Measurements from ENCODE around the gene CHST8.

Gene CHST8

DNA sequence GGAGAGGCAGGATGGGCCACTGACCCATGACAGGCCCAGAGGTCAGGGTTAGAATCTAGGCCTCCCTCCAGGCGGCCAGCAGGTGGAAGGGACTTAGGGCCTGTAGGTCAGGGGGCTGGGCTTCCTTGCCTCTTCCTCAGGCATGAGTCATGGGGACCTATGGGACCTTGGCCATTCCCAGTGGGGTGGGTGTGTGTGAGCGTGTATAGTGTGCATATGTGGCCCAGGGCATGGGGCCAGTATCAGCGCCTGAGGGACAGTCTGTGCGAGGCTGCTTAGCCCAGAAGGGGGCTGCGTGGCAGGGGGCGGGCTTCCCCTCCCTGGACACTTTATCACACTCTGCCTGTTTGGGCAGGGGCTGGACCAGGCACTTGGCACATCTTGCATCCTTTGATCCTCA is 188.2 kb downstream of the CHST8 start:
- H3K9ac ChIP-seq (ENCODE audit: low read depth, low read length), result no peak overlapping the region
- H3K27me3 ChIP-seq (ENCODE audit: control insufficient read depth, insufficient read depth, low read length), result no peaks in the 10 kb centered on the region
- no peaks in the 10 kb centered on the region for H3K4me1 ChIP-seq (ENCODE audit: control insufficient read depth, insufficient read depth, low read length)
- no peak overlapping the region for H3K4me3 ChIP-seq (ENCODE audit: low read depth, low read length)
- H3K36me3 ChIP-seq (ENCODE audit: control insufficient read depth, insufficient read depth, low read length), result peaks cover 83% of the 10 kb centered on the region
- no peaks in the 10 kb centered on the region for H3K9me3 ChIP-seq (ENCODE audit: control insufficient read depth, insufficient read depth, low read length)
- no peak overlapping the region for H3K27ac ChIP-seq (ENCODE audit: low read depth, low read length)

DNA sequence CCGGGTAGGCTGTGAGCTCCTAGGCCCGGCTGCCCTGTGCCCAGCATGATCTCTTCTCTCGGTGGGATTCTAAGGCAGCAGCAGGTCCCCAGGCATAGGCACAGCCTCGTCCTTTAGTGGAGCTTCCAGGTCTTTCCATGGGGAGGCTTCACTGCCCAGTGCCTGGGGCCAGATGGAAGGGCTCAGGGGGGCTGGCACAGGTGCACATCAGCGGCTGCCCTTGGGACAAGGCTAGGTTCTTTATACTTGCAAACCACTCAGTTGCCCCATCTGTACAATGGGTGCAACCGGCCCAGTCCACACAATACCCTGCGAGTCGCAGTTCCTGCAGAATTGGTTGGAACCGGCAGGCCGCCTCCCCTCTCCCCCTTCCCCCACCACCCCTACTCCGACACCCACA is 189.1 kb downstream of the CHST8 start:
- H3K4me1 ChIP-seq (ENCODE audit: control insufficient read depth, insufficient read depth, low read length), result no peaks in the 10 kb centered on the region
- peaks cover 74% of the 10 kb centered on the region for H3K36me3 ChIP-seq (ENCODE audit: control insufficient read depth, insufficient read depth, low read length)
- H3K9ac ChIP-seq (ENCODE audit: low read depth, low read length), result no peak overlapping the region
- H3K27ac ChIP-seq (ENCODE audit: low read depth, low read length), result no peak overlapping the region
- H3K4me3 ChIP-seq (ENCODE audit: low read depth, low read length), result no peak overlapping the region
- no peaks in the 10 kb centered on the region for H3K27me3 ChIP-seq (ENCODE audit: control insufficient read depth, insufficient read depth, low read length)
- no peaks in the 10 kb centered on the region for H3K9me3 ChIP-seq (ENCODE audit: control insufficient read depth, insufficient read depth, low read length)

DNA sequence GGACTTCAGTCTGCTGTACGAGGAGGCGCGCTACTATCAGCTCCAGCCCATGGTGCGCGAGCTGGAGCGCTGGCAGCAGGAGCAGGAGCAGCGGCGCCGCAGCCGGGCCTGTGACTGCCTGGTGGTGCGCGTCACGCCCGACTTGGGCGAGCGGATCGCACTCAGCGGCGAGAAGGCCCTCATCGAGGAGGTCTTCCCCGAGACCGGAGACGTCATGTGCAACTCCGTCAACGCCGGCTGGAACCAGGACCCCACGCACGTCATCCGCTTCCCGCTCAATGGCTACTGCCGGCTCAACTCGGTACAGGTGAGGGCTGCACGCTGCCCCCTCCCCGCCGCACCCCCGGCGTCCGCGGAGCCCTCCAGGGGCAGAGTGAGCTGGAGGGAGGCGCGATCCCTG is 189.5 kb downstream of the CHST8 start:
- no peaks in the 10 kb centered on the region for H3K9me3 ChIP-seq (ENCODE audit: control insufficient read depth, insufficient read depth, low read length)
- H3K4me1 ChIP-seq (ENCODE audit: control insufficient read depth, insufficient read depth, low read length), result no peaks in the 10 kb centered on the region
- no peaks in the 10 kb centered on the region for H3K27me3 ChIP-seq (ENCODE audit: control insufficient read depth, insufficient read depth, low read length)
- H3K36me3 ChIP-seq (ENCODE audit: control insufficient read depth, insufficient read depth, low read length), result peaks cover 70% of the 10 kb centered on the region
- no peak overlapping the region for H3K9ac ChIP-seq (ENCODE audit: low read depth, low read length)
- H3K4me3 ChIP-seq (ENCODE audit: low read depth, low read length), result no peak overlapping the region
- no peak overlapping the region for H3K27ac ChIP-seq (ENCODE audit: low read depth, low read length)

DNA sequence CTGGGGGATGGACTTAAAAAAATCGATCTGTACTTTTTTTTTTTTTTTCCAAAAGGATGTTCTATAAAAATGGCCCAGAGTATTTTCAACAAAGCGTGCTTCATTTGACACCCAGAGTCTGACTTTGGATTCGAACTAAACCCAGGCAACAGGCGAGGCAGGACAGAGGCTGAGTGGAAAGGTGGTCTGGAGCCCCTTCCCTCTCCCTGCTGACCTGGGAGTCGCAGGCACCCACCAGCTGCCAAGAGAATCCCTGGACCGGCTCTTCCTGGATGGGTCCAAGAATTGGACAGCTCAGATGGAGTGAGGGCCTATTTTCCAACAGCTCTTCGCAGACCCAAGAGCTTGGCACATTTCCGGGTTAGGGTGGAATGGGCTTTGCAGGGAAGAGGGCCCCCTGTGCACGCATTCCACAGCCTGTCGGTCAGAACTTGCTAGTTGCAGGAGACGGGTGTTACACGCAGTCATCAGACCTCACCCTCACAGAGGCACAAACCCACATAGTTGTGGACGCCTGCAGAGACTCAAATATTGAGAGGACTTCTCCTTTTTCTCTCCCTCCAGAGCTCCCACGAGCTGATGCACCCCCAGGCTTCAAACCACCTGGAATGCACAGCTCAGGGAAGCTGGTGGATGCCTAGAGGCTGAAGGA is 190.1 kb downstream of the CHST8 start:
- Histone ChIP-seq H3K4me3 (ENCODE audit: low read depth, low read length) (no peak overlapping the region), H3K9ac (ENCODE audit: low read depth, low read length) (no peak overlapping the region), H3K36me3 (ENCODE audit: control insufficient read depth, insufficient read depth, low read length) (peaks cover 64% of the 10 kb centered on the region)

DNA sequence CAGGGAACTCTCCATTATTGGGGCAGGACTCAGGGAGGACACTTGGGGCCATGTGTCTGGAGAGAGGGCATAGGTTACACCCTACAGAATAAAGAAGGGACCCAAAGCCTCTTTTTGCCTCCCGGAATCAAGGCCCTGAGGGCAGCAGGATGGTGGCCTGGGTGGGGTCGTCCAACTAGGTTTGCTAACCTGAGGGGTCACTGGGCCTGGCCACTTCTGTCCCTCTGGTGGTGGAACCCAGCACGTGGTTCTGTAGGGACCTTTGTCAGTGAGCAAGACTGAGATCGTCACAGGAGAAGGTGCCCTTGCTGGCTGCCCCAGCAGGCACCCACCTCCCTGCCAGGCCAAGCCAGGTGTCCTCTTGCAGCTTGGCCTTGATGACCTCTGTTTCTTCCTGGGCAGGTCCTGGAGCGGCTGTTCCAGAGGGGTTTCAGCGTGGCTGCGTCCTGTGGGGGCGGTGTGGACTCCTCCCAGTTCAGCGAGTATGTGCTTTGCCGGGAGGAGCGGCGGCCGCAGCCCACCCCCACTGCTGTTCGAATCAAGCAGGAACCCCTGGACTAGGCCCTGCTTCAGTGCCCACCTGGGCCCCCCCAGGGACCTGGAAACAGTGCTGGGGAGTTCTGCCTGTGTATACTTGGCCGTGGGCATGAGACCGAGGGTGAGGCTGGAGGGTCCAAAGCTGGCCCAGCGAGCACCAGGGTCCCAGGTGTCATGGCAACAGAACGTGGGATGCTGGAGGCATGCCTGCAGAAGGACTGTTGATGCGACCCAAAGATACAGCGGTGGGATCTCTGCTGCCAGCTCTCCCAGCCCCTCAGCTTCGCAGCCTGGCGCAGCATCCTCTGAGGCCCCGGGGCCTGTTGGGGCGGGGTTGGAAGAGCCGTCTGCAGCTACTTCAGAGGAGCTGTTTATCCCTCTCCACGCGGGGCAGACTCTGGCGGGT is 190.9 kb downstream of the CHST8 start:
- Histone ChIP-seq H3K9me3 (ENCODE audit: control insufficient read depth, insufficient read depth, low read length) (no peaks in the 10 kb centered on the region), H3K27ac (ENCODE audit: low read depth, low read length) (no peak overlapping the region), H3K4me1 (ENCODE audit: control insufficient read depth, insufficient read depth, low read length) (no peaks in the 10 kb centered on the region), H3K4me3 (ENCODE audit: low read depth, low read length) (no peak overlapping the region), H3K36me3 (ENCODE audit: control insufficient read depth, insufficient read depth, low read length) (peaks cover 56% of the 10 kb centered on the region), H3K27me3 (ENCODE audit: control insufficient read depth, insufficient read depth, low read length) (no peaks in the 10 kb centered on the region), H3K9ac (ENCODE audit: low read depth, low read length) (no peak overlapping the region)

More for the DNA sequence above, 190.1 kb downstream of the CHST8 start:
- no peaks in the 10 kb centered on the region for H3K27me3 ChIP-seq (ENCODE audit: control insufficient read depth, insufficient read depth, low read length)
- no peaks in the 10 kb centered on the region for H3K4me1 ChIP-seq (ENCODE audit: control insufficient read depth, insufficient read depth, low read length)
- H3K27ac ChIP-seq (ENCODE audit: low read depth, low read length), result no peak overlapping the region
- no peaks in the 10 kb centered on the region for H3K9me3 ChIP-seq (ENCODE audit: control insufficient read depth, insufficient read depth, low read length)

DNA sequence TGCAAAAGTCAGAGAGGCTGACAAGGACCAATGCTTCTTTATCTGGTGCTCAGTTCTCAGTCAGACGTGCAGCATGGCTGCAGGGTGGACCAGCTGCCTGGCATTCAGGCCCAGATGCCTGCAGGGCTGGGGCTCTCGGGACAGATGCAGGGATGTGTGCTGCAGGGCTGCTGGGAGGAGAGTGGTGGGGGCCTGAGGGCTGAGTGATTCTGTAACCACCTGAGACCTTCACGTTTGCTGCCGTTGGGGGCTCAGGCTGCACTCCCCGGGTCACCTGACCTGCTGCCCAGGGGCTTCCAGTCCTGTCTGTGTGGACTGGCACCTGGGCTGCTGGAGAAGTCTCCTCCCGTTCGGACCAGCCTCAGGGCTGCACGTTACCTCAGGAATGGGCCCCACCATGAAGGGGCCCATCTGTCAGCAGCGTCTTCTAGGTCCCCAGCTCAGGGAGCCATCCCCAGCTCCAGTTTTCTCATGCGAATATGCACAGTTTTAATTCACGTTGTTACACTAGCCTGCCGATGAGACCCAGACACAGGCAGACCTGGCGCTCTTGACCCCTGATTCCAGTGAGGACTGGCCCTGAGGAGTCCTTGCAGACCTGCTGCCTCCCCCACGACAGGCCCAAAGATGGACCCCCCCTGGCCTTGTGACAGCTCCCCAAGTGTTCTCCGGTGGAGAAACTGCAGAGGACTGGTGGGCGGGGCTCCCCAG is 191.8 kb downstream of the CHST8 start:
- Histone ChIP-seq H3K9ac (ENCODE audit: low read depth, low read length) (no peak overlapping the region), H3K9me3 (ENCODE audit: control insufficient read depth, insufficient read depth, low read length) (no peaks in the 10 kb centered on the region), H3K27me3 (ENCODE audit: control insufficient read depth, insufficient read depth, low read length) (no peaks in the 10 kb centered on the region; the same call in 1 of the 2 replicates), H3K4me3 (ENCODE audit: low read depth, low read length) (no peak overlapping the region), H3K27ac (ENCODE audit: low read depth, low read length) (no peak overlapping the region), H3K4me1 (ENCODE audit: control insufficient read depth, insufficient read depth, low read length) (no peaks in the 10 kb centered on the region), H3K36me3 (ENCODE audit: control insufficient read depth, insufficient read depth, low read length) (peaks cover 47% of the 10 kb centered on the region)

DNA sequence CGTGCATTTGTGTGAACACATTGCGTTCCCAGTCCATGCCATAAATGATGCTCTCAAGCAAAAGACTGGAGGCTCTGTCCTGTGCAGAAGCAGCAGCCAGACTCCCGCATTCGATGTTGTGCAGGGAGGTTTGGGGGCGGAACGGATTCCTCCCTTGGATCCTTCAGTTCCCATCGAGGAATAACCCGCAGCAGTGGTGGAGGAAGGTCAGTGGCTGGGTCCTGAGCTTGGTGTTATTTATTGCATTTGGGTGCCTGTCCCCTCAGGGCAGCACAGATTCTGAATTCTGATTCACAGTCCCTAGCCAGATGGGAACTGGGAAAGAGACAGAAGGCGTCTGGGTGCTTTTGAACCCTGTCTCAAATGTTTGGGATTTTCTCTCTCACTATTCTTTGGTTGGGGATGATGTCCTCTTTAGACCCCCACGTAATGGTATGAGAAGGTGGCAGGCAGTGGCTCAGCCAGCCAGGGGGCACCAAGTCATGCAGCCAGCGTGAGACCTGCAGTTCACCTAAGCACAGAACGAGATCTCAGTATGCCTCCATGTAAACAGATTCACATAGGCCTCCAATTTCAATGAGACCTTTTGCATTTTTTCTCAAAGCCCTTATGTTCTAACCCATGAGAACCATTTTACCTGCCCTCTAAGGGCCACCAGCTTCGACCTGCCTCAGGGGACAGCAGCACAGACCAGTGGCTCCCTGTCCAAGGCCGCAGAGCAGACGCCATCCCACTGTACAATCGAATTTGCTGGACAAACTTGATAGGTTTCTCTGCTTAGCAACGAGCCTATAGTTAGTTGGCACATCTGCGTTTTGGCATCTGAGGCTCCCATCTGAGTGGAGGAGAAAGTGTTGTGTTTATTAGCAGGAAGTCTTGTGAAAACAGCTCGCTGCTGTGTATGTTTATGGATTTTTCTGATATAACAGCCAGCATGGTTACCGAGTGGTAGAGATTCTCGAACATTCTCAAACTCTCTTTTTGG is 192.7 kb downstream of the CHST8 start:
- no peaks in the 10 kb centered on the region for H3K9me3 ChIP-seq (ENCODE audit: control insufficient read depth, insufficient read depth, low read length)
- H3K4me1 ChIP-seq (ENCODE audit: control insufficient read depth, insufficient read depth, low read length), result no peaks in the 10 kb centered on the region
- no peaks in the 10 kb centered on the region; the same call in 1 of the 2 replicates for H3K27me3 ChIP-seq (ENCODE audit: control insufficient read depth, insufficient read depth, low read length)
- H3K9ac ChIP-seq (ENCODE audit: low read depth, low read length), result no peak overlapping the region
- H3K4me3 ChIP-seq (ENCODE audit: low read depth, low read length), result no peak overlapping the region
- peaks cover 41% of the 10 kb centered on the region for H3K36me3 ChIP-seq (ENCODE audit: control insufficient read depth, insufficient read depth, low read length)
- no peak overlapping the region for H3K27ac ChIP-seq (ENCODE audit: low read depth, low read length)

DNA sequence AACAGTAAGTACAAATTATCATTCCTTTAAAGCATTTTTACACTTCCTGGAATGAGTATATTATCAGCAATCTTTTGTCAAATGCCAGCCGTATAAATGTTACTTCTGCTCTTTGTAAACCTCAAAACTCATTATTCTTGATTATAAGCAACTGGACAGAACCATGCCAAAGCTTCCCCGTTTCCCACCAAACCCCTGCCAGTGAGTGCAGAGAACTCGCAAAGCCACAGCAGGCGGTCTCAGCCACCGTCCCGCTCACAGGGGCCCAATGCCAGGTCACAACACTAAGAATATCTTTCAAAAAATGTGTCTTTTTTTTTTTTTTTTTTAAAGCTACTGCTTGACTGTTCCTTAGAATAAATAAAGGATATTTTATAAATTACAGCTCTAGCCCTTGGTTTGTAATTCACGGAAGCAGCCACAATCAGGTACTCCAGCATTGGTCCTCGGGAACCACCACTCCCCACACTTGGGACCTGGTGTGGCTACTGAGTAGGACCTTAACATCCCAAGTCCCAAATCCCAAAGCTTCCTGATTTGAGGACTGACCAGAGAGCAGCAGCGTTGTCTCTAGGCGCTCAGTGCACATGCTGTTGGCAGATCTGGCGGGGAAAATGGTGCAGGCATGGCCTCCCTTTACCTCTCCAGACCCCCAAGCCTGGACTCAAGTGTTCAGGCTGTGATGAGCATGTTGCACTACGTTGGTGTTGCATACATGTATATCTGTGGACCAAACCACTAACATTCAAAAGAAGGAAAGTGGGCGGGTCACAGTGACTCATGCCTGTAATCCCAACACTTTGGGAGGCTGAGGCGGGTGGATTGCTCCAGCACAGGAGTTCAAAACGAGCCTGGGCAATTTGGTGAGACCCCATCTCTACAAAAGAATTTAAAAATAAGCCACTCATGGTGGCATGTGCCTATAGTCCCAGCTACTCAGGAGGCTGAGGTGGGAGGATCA is 193.9 kb downstream of the CHST8 start:
- no peak overlapping the region for H3K27ac ChIP-seq (ENCODE audit: low read depth, low read length)
- peaks cover 3% of the 10 kb centered on the region for H3K27me3 ChIP-seq (ENCODE audit: control insufficient read depth, insufficient read depth, low read length)

DNA sequence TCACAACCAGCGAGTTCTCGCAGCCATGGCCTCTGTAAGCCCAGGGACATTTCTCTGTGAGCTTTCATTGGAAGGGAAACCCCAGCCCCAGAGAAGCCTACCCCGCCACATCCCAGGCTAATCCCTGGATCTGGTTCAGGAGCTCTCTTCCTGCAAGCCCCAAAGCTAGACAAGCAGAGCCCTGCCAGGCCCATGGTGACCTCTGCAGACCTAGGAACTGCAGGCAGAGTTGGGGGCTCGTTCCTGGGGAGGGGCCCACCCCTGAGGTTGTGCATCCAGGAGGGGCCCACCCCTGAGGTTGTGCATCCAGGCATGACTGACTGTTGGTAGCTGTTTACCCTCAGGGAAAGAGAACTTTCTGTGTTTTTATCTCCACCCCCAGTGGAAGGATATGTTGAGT is 196.7 kb downstream of the CHST8 start:
- H3K27me3 ChIP-seq (ENCODE audit: control insufficient read depth, insufficient read depth, low read length), result peaks cover 6% of the 10 kb centered on the region
- peaks cover 6% of the 10 kb centered on the region; the same call in 1 of the 2 replicates for H3K4me1 ChIP-seq (ENCODE audit: control insufficient read depth, insufficient read depth, low read length)
- H3K9me3 ChIP-seq (ENCODE audit: control insufficient read depth, insufficient read depth, low read length), result no peaks in the 10 kb centered on the region
- no peak overlapping the region for H3K9ac ChIP-seq (ENCODE audit: low read depth, low read length)
- 0 out of 2 replicates have a peak, but pooled peaks cover 7% of the 10 kb centered on the region for H3K36me3 ChIP-seq (ENCODE audit: control insufficient read depth, insufficient read depth, low read length)
- no peak overlapping the region for H3K4me3 ChIP-seq (ENCODE audit: low read depth, low read length)
- no peak overlapping the region for H3K27ac ChIP-seq (ENCODE audit: low read depth, low read length)

More for the DNA sequence above, 193.9 kb downstream of the CHST8 start:
- Histone ChIP-seq H3K36me3 (ENCODE audit: control insufficient read depth, insufficient read depth, low read length) (peaks cover 32% of the 10 kb centered on the region), H3K9me3 (ENCODE audit: control insufficient read depth, insufficient read depth, low read length) (no peaks in the 10 kb centered on the region), H3K9ac (ENCODE audit: low read depth, low read length) (no peak overlapping the region), H3K4me3 (ENCODE audit: low read depth, low read length) (no peak overlapping the region), H3K4me1 (ENCODE audit: control insufficient read depth, insufficient read depth, low read length) (peaks cover 2% of the 10 kb centered on the region; the same call in 1 of the 2 replicates)

Data from HUES48 (cell line).